ENCODE data around the gene OXSM.
A peak's percentile ranks its signal among the peaks of the same experiment; 100 is the strongest.

OXSM gene

GRCh38 chr3:25789596-25790556 lies at the start of gene OXSM:
Gene OXSM (plus strand): TSS chr3:25790090. CDS start chr3:25791021, 931 bp downstream.
- peak; percentile 90 for DNase-seq (ENCODE audit: low spot score)
- peak; percentile 92 for FAIRE-seq

GRCh38 chr3:25744470-25744869 lies 45.4 kb upstream of the OXSM start:
- DNase-seq (ENCODE audit: low spot score): no peak
- FAIRE-seq: no peak

GRCh38 chr3:25747033-25747432 lies 42.9 kb upstream of the OXSM start:
- no peak for FAIRE-seq
- no peak for DNase-seq (ENCODE audit: low spot score)

GRCh38 chr3:25748189-25748588 lies 41.7 kb upstream of the OXSM start:
- no peak for FAIRE-seq
- no peak for DNase-seq (ENCODE audit: low spot score)

- DNase-seq (ENCODE audit: low spot score): no peak
Observed at GRCh38 chr3:25749031-25749581, 40.8 kb upstream of the OXSM start.

GRCh38 chr3:25751048-25751447 lies 38.8 kb upstream of the OXSM start:
- no peak for FAIRE-seq
- DNase-seq (ENCODE audit: low spot score): no peak

More at GRCh38 chr3:25749031-25749581, 40.8 kb upstream of the OXSM start:
- FAIRE-seq: no peak

- no peak for DNase-seq (ENCODE audit: low spot score)
Observed at GRCh38 chr3:25751725-25752124, 38.2 kb upstream of the OXSM start.

GRCh38 chr3:25768851-25769250 lies 21.0 kb upstream of the OXSM start:
- FAIRE-seq (no peak), DNase-seq (ENCODE audit: low spot score) (no peak)

More at GRCh38 chr3:25751725-25752124, 38.2 kb upstream of the OXSM start:
- no peak for FAIRE-seq

- no peak for DNase-seq (ENCODE audit: low spot score)
- no peak for FAIRE-seq
Observed at GRCh38 chr3:25775936-25776335, 14.0 kb upstream of the OXSM start.

GRCh38 chr3:25780618-25781017 lies 9.3 kb upstream of the OXSM start:
- DNase-seq (ENCODE audit: low spot score) (no peak), FAIRE-seq (no peak)

- no peak for DNase-seq (ENCODE audit: low spot score)
- no peak for FAIRE-seq
Observed at GRCh38 chr3:25781145-25781757, 8.6 kb upstream of the OXSM start.

GRCh38 chr3:25781758-25782594 lies 7.9 kb upstream of the OXSM start:
- DNase-seq (ENCODE audit: low spot score): no peak
- FAIRE-seq: no peak

GRCh38 chr3:25782636-25782937 lies 7.3 kb upstream of the OXSM start:
- DNase-seq (ENCODE audit: low spot score): no peak
- FAIRE-seq: no peak

GRCh38 chr3:25782938-25783660 lies 6.8 kb upstream of the OXSM start, which contains the start of gene NGLY1:
Gene NGLY1 (minus strand): TSS chr3:25783443. CDS start chr3:25783390, 53 bp downstream.
- FAIRE-seq: peak; percentile 13
- DNase-seq (ENCODE audit: low spot score): peak; percentile 92

GRCh38 chr3:25783661-25784512 lies 6.0 kb upstream of the OXSM start:
- FAIRE-seq (no peak), DNase-seq (ENCODE audit: low spot score) (no peak)

GRCh38 chr3:25784971-25785370 lies 4.9 kb upstream of the OXSM start:
- DNase-seq (ENCODE audit: low spot score) (no peak), FAIRE-seq (no peak)

GRCh38 chr3:25785826-25786225 lies 4.1 kb upstream of the OXSM start:
- DNase-seq (ENCODE audit: low spot score): no peak
- no peak for FAIRE-seq

- DNase-seq (ENCODE audit: low spot score): no peak
- FAIRE-seq: no peak
Observed at GRCh38 chr3:25787689-25788088, 2.2 kb upstream of the OXSM start.

- FAIRE-seq: no peak
- DNase-seq (ENCODE audit: low spot score): no peak
Observed at GRCh38 chr3:25789209-25789595, 688 bp upstream of the OXSM start.

GRCh38 chr3:25801786-25802185 lies 11.9 kb downstream of the OXSM start:
- FAIRE-seq (no peak), DNase-seq (ENCODE audit: low spot score) (no peak)

Measured in urothelium cell line (cell line).